ENCODE measurements around the gene IZUMO4.

GRCh38 chr19:2118438-2118837 is 21.7 kb downstream of the IZUMO4 start:
- TF ChIP-seq CTCF (IDR thresholded peaks at IDR 0.05) (no peak), POLR2AphosphoS5 (IDR thresholded peaks at IDR 0.05) (no peak), POLR2A (IDR thresholded peaks at IDR 0.05) (no peak)
